Neural cell (in vitro differentiated cells): ENCODE data around the gene BPIFB4.

Source experiments
- EP300 ChIP-seq: fragments of 450-650 bp; conservative IDR thresholded peaks from 2 replicates; pipeline ENCODE4 v1.6.1; 2014; ENCODE audit warnings: antibody characterized with exemption, mild to moderate bottlenecking, moderate library complexity; ENCODE audit not compliant: poor library complexity, severe bottlenecking
- EZH2 ChIP-seq: fragments of 200-600, 300-800 bp; shearing (Covaris generic), sonication (generic); IDR thresholded peaks from 2 replicates; pipeline ENCODE4 v1.6.1; 2014; ENCODE audit warnings: antibody characterized with exemption, low read length, borderline replicate concordance, mild to moderate bottlenecking; ENCODE audit not compliant: insufficient read depth, poor library complexity, severe bottlenecking
- POLR2AphosphoS5 ChIP-seq: IDR thresholded peaks from 2 replicates; pipeline ENCODE4 v1.6.1; 2012
- RAD21 ChIP-seq: fragments of 450-650 bp; conservative IDR thresholded peaks from 2 replicates; pipeline ENCODE4 v1.6.1; 2014; ENCODE audit warnings: antibody characterized with exemption, mild to moderate bottlenecking, moderate library complexity
- TF ChIP-seq, protein P1 (sequence below): fragments of 450-650 bp; IDR thresholded peaks from 2 replicates; pipeline ENCODE4 v1.5.1; 2014; ENCODE audit warnings: antibody characterized with exemption, mild to moderate bottlenecking, moderate library complexity; ENCODE audit not compliant: poor library complexity, severe bottlenecking

DNA sequence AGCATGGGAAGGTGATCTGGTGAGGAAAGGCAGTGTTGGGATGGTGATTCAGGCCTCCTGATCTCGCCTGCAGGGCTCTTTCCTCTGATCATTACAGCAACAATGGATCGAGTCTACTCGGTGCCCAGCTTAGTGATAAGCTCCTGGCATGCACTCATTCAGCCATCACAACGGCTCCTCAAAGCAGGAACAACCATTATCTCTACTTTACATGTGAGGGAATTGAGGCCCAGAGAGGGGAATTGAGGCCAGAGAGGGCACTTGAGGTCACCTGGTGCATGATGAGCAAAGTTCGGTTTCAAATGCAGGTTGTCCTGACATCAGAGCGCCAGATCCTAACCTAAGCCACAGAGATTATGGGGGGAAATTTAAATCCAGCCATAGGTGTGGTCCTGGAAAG lies 46.5 kb downstream of the BPIFB4 start:
- TF ChIP-seq, protein P1, sequence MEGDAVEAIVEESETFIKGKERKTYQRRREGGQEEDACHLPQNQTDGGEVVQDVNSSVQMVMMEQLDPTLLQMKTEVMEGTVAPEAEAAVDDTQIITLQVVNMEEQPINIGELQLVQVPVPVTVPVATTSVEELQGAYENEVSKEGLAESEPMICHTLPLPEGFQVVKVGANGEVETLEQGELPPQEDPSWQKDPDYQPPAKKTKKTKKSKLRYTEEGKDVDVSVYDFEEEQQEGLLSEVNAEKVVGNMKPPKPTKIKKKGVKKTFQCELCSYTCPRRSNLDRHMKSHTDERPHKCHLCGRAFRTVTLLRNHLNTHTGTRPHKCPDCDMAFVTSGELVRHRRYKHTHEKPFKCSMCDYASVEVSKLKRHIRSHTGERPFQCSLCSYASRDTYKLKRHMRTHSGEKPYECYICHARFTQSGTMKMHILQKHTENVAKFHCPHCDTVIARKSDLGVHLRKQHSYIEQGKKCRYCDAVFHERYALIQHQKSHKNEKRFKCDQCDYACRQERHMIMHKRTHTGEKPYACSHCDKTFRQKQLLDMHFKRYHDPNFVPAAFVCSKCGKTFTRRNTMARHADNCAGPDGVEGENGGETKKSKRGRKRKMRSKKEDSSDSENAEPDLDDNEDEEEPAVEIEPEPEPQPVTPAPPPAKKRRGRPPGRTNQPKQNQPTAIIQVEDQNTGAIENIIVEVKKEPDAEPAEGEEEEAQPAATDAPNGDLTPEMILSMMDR, result no peak
- TF ChIP-seq EZH2 (no peak), RAD21 (no peak), POLR2AphosphoS5 (no peak), EP300 (no peak)
